ENCODE measurements around the gene GRHPR. TPM values are rescaled to one million over a fixed set of nuclear protein-coding genes. Genes with fewer than 3 reads are reported as not detected.

The GRHPR gene
- polyA plus RNA-seq, 2 donors = 36.5 to 92.2 TPM

- Histone ChIP-seq H3K4me3 (ENCODE audit: low read depth in 1 of 2, low read length in 2 of 2) (no peak overlapping the region), H3K27ac (ENCODE audit: low read depth in 2 of 2, low read length in 1 of 2) (no peak overlapping the region), H3K4me1 (ENCODE audit: control insufficient read depth in 2 of 2, insufficient read depth in 2 of 2, low read length in 1 of 2) (peaks cover 3% of the 10 kb centered on the region in 2 donors), H3K36me3 (ENCODE audit: control insufficient read depth in 2 of 2, insufficient read depth in 2 of 2, low read length in 1 of 2) (no peaks in the 10 kb centered on the region), H3K9me3 (ENCODE audit: control insufficient read depth in 2 of 2, insufficient read depth in 1 of 2, low read depth in 1 of 2, low read length in 1 of 2) (no peaks in the 10 kb centered on the region), H3K27me3 (ENCODE audit: control insufficient read depth in 1 of 2, insufficient read depth in 2 of 2, low read length in 2 of 2) (peaks cover 0 to 3% of the 10 kb centered on the region in 2 donors)
- 75 to 79% methylated on average over 22 of the region's 22 CpGs for WGBS, 2 donors
These were observed 13.4 kb upstream of the GRHPR start for GRCh38 chr9:37408933-37409710.

- no peaks in the 10 kb centered on the region for H3K9me3 ChIP-seq (ENCODE audit: control insufficient read depth in 2 of 2, insufficient read depth in 1 of 2, low read depth in 1 of 2, low read length in 1 of 2)
- peaks cover 3% of the 10 kb centered on the region in 2 donors for H3K4me1 ChIP-seq (ENCODE audit: control insufficient read depth in 2 of 2, insufficient read depth in 2 of 2, low read length in 1 of 2)
- no peak overlapping the region for H3K27ac ChIP-seq (ENCODE audit: low read depth in 2 of 2, low read length in 1 of 2)
- peaks cover 0 to under 1% of the 10 kb centered on the region in 2 donors for H3K27me3 ChIP-seq (ENCODE audit: control insufficient read depth in 1 of 2, insufficient read depth in 2 of 2, low read length in 2 of 2)
- 93 to 94% methylated on average over 9 of the region's 9 CpGs for WGBS, 2 donors
- H3K36me3 ChIP-seq (ENCODE audit: control insufficient read depth in 2 of 2, insufficient read depth in 2 of 2, low read length in 1 of 2) = no peaks in the 10 kb centered on the region
- no peak overlapping the region for H3K4me3 ChIP-seq (ENCODE audit: low read depth in 1 of 2, low read length in 2 of 2)
These were observed 12.1 kb upstream of the GRHPR start for GRCh38 chr9:37410354-37410861.

GRCh38 chr9:37410969-37411785 is 11.3 kb upstream of the GRHPR start:
- Histone ChIP-seq H3K4me3 (ENCODE audit: low read depth in 1 of 2, low read length in 2 of 2) (no peak overlapping the region), H3K27ac (ENCODE audit: low read depth in 2 of 2, low read length in 1 of 2) (no peak overlapping the region), H3K27me3 (ENCODE audit: control insufficient read depth in 1 of 2, insufficient read depth in 2 of 2, low read length in 2 of 2) (no peaks in the 10 kb centered on the region), H3K36me3 (ENCODE audit: control insufficient read depth in 2 of 2, insufficient read depth in 2 of 2, low read length in 1 of 2) (no peaks in the 10 kb centered on the region), H3K9me3 (ENCODE audit: control insufficient read depth in 2 of 2, insufficient read depth in 1 of 2, low read depth in 1 of 2, low read length in 1 of 2) (no peaks in the 10 kb centered on the region), H3K4me1 (ENCODE audit: control insufficient read depth in 2 of 2, insufficient read depth in 2 of 2, low read length in 1 of 2) (peaks cover 3% of the 10 kb centered on the region in 2 donors)
- WGBS, 2 donors = 76 to 80% methylated on average over 12 of the region's 13 CpGs

GRCh38 chr9:37412431-37413151 is 9.9 kb upstream of the GRHPR start:
- 42 to 63% methylated on average over 17 of the region's 17 CpGs for WGBS, 2 donors
- H3K27ac ChIP-seq (ENCODE audit: low read depth in 2 of 2, low read length in 1 of 2) = peak overlapping the region in 1 of 2 donors; percentile 6
- H3K4me3 ChIP-seq (ENCODE audit: low read depth in 1 of 2, low read length in 2 of 2) = no peak overlapping the region
- no peaks in the 10 kb centered on the region for H3K9me3 ChIP-seq (ENCODE audit: control insufficient read depth in 2 of 2, insufficient read depth in 1 of 2, low read depth in 1 of 2, low read length in 1 of 2)
- H3K36me3 ChIP-seq (ENCODE audit: control insufficient read depth in 2 of 2, insufficient read depth in 2 of 2, low read length in 1 of 2) = no peaks in the 10 kb centered on the region
- no peaks in the 10 kb centered on the region for H3K27me3 ChIP-seq (ENCODE audit: control insufficient read depth in 1 of 2, insufficient read depth in 2 of 2, low read length in 2 of 2)
- H3K4me1 ChIP-seq (ENCODE audit: control insufficient read depth in 2 of 2, insufficient read depth in 2 of 2, low read length in 1 of 2) = peaks cover 3% of the 10 kb centered on the region in 2 donors

GRCh38 chr9:37413311-37413710 is 9.2 kb upstream of the GRHPR start:
- Histone ChIP-seq H3K9me3 (ENCODE audit: control insufficient read depth in 2 of 2, insufficient read depth in 1 of 2, low read depth in 1 of 2, low read length in 1 of 2) (no peaks in the 10 kb centered on the region), H3K4me3 (ENCODE audit: low read depth in 1 of 2, low read length in 2 of 2) (no peak overlapping the region), H3K27ac (ENCODE audit: low read depth in 2 of 2, low read length in 1 of 2) (no peak overlapping the region), H3K27me3 (ENCODE audit: control insufficient read depth in 1 of 2, insufficient read depth in 2 of 2, low read length in 2 of 2) (no peaks in the 10 kb centered on the region), H3K36me3 (ENCODE audit: control insufficient read depth in 2 of 2, insufficient read depth in 2 of 2, low read length in 1 of 2) (no peaks in the 10 kb centered on the region), H3K4me1 (ENCODE audit: control insufficient read depth in 2 of 2, insufficient read depth in 2 of 2, low read length in 1 of 2) (peaks cover 3 to 4% of the 10 kb centered on the region in 2 donors)
- WGBS, 2 donors = 88 to 89% methylated on average over 4 of the region's 4 CpGs

GRCh38 chr9:37414503-37414943 is 8.0 kb upstream of the GRHPR start:
- Histone ChIP-seq H3K4me3 (ENCODE audit: low read depth in 1 of 2, low read length in 2 of 2) (no peak overlapping the region), H3K4me1 (ENCODE audit: control insufficient read depth in 2 of 2, insufficient read depth in 2 of 2, low read length in 1 of 2) (peaks cover 3 to 6% of the 10 kb centered on the region in 2 donors), H3K36me3 (ENCODE audit: control insufficient read depth in 2 of 2, insufficient read depth in 2 of 2, low read length in 1 of 2) (no peaks in the 10 kb centered on the region), H3K9me3 (ENCODE audit: control insufficient read depth in 2 of 2, insufficient read depth in 1 of 2, low read depth in 1 of 2, low read length in 1 of 2) (no peaks in the 10 kb centered on the region), H3K27ac (ENCODE audit: low read depth in 2 of 2, low read length in 1 of 2) (no peak overlapping the region), H3K27me3 (ENCODE audit: control insufficient read depth in 1 of 2, insufficient read depth in 2 of 2, low read length in 2 of 2) (no peaks in the 10 kb centered on the region)
- 87 to 92% methylated on average over 10 of the region's 10 CpGs for WGBS, 2 donors

- WGBS, 2 donors = 24 to 29% methylated on average over 22 of the region's 22 CpGs
- Histone ChIP-seq H3K36me3 (ENCODE audit: control insufficient read depth in 2 of 2, insufficient read depth in 2 of 2, low read length in 1 of 2) (no peaks in the 10 kb centered on the region), H3K27ac (ENCODE audit: low read depth in 2 of 2, low read length in 1 of 2) (peak overlapping the region in 1 of 2 donors; percentile 48), H3K27me3 (ENCODE audit: control insufficient read depth in 1 of 2, insufficient read depth in 2 of 2, low read length in 2 of 2) (no peaks in the 10 kb centered on the region), H3K4me1 (ENCODE audit: control insufficient read depth in 2 of 2, insufficient read depth in 2 of 2, low read length in 1 of 2) (peaks cover 3 to 6% of the 10 kb centered on the region in 2 donors), H3K4me3 (ENCODE audit: low read depth in 1 of 2, low read length in 2 of 2) (no peak overlapping the region), H3K9me3 (ENCODE audit: control insufficient read depth in 2 of 2, insufficient read depth in 1 of 2, low read depth in 1 of 2, low read length in 1 of 2) (no peaks in the 10 kb centered on the region)
These were observed 7.3 kb upstream of the GRHPR start for GRCh38 chr9:37415011-37415719.

- H3K36me3 ChIP-seq (ENCODE audit: control insufficient read depth in 2 of 2, insufficient read depth in 2 of 2, low read length in 1 of 2) = no peaks in the 10 kb centered on the region
- 89 to 95% methylated on average over 9 of the region's 9 CpGs for WGBS, 2 donors
- H3K4me3 ChIP-seq (ENCODE audit: low read depth in 1 of 2, low read length in 2 of 2) = no peak overlapping the region
- H3K27ac ChIP-seq (ENCODE audit: low read depth in 2 of 2, low read length in 1 of 2) = no peak overlapping the region
- peaks cover 3 to 7% of the 10 kb centered on the region in 2 donors for H3K4me1 ChIP-seq (ENCODE audit: control insufficient read depth in 2 of 2, insufficient read depth in 2 of 2, low read length in 1 of 2)
- no peaks in the 10 kb centered on the region for H3K27me3 ChIP-seq (ENCODE audit: control insufficient read depth in 1 of 2, insufficient read depth in 2 of 2, low read length in 2 of 2)
- H3K9me3 ChIP-seq (ENCODE audit: control insufficient read depth in 2 of 2, insufficient read depth in 1 of 2, low read depth in 1 of 2, low read length in 1 of 2) = no peaks in the 10 kb centered on the region
These were observed 5.2 kb upstream of the GRHPR start for GRCh38 chr9:37417252-37417803.

Measured in esophagus (tissue), 2 donors.